Measurements from ENCODE around the gene KRTAP10-6.

GRCh38 chr21:44603911-44604310 is 11.6 kb upstream of the KRTAP10-6 start:
- TF ChIP-seq CTCF (conservative IDR thresholded peaks at IDR 0.05; ENCODE audit: low read depth, low read length) (no peak), EZH2phosphoT487 (IDR thresholded peaks at IDR 0.05; ENCODE audit: borderline replicate concordance, low read length) (no peak)

Measured in PC-3 (cell line).